Measurements from ENCODE around the gene DLG2.
"Not testable (repeated sequence)": the region's sequence is repeated elsewhere in the genome, so short reads cannot be mapped to it uniquely, and the experiment has no call there.

Gene DLG2

GRCh38 chr11:84884836-84885235, 742.3 kb downstream of the DLG2 start:
- no peak for DNase-seq

DNA sequence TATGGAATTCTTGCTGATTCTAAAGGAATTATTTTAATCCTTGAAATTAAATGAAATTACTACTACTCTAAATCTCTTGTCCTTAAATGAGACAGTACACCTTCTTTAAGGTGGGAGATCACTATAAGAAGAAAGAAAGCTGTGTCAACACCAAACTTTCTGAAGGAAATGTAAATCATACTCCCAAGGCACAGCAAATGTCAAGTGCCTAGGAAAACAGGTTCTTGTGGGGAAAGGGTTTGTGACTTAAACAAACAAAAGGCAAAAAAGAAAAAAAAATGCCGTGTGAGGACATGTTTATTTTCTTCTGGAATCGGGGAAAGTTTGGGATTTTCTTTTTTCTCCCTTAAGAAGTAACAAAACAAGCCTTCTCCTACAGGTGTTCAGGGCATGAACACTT, 745.1 kb downstream of the DLG2 start:
- DNase-seq = no peak

GRCh38 chr11:84871116-84871515, 756.0 kb downstream of the DLG2 start:
- no peak for DNase-seq

DNA sequence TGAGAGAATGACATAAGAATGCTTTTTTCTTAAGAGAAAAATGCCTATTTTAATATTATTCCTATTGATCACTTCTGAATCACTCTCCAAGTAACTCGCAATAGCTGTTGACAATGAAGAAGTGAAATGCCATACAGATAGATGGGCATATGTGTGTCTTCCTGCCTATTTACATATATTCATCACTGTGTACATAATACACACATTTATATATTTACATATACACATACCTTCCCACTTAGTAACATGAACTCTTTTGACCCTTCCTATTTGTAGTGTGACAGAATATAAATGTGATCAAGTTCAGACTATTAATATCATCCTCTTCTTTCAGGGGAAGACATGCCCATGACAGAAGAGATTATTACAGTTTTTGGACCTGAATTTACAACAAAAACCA, 756.7 kb downstream of the DLG2 start:
- no peak for DNase-seq

- DNase-seq = no peak
Observed at GRCh38 chr11:84866922-84867321, 760.2 kb downstream of the DLG2 start.

DNA sequence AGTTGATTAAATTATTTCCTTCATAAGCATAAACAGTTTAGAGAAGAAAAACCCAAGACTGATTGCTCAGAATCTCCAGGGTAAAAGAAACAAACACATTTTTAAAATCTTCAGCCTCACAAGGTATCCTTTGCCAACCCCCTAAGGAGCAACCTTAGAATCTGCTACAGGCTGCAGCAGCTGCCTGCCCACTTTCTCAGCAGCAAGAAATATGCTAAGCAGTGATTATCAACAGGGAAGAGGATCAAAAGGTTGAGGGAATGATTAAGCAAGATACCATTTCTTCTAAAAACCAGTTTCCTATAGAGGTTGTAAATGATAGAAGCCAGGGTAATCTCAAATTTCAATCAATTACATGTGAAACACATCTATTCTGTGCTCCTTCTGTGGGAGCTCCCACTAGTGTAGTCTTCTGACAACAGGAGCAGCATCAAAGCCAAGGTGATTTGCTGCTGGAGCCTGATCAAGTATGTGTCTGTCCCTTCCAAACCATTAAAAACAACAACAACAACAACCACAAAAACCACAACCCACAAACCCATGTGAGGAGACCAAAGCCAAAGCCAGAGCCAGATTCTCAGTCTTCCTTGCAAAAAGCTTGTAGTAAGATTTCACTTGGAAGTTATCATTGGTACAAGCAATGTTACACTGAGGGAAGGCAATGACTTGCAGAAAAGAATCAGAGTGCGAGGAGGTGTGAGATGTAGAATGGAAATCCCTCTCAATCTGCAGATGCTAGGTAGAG, 761.2 kb downstream of the DLG2 start:
- no peak for DNase-seq

GRCh38 chr11:84865257-84865656, 761.9 kb downstream of the DLG2 start:
- DNase-seq = no peak

DNA sequence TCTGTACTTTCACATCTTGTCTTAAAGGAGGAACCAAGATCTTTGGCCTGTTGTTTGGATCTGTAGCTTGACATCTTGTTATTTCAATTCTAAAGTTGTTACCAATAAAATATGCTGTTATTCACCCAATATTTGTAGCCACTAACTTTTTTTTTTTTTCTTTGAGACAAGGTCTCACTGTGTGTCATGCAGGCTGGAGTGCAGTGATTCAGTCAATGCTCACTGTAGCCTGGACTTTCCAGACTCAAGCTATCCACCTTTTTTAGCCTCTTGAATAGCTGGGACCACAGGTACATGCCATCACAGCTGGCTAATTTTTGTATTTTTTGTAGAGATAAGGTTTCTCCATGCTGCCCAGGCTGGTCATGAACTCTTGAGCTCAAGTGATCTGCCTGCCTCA, 769.4 kb downstream of the DLG2 start:
- no peak for DNase-seq

DNA sequence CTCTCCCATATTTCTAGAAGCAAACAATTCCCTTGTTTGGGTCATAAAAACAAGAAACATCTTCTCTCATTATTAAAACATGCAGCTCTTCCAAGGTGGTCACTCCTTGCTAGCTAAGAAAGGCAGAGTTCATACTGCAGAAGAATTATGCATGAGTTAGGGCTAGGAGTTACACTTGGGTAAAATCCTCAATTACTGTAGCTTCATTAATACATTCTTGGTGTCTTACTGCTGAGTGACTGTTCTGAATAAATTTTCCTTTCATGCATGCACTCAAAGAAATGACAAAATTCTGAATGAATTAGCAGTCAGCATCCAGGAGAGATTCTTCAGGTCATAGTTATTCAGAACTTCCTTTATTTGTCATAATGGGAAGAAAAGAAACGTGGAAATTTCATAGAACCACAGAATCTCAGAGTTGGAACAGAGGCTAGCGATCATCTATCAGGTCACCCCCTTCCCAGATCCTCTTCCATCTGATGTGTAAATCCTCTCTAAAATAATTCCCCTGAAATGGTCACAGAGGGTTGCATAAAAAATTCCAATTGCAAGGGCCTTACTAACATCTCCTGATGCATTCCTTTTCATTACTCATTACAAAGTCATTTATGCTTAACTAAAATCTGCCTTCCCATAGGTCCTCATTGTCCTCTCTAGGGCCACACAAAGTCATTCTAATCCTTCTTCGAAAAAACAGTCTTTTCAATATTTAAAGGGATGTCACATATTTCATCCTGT, 771.5 kb downstream of the DLG2 start:
- no peak for DNase-seq

- DNase-seq = no peak
Observed at GRCh38 chr11:84854498-84854880, 772.7 kb downstream of the DLG2 start.

GRCh38 chr11:84853841-84854497, 773.2 kb downstream of the DLG2 start:
- DNase-seq = no peak

- no peak for DNase-seq
Observed at GRCh38 chr11:84847842-84848241, 779.3 kb downstream of the DLG2 start.

GRCh38 chr11:84840201-84840600, 786.9 kb downstream of the DLG2 start:
- not testable (repeated sequence) for DNase-seq

- no peak for DNase-seq
Observed at GRCh38 chr11:84837402-84838069, 789.6 kb downstream of the DLG2 start.

DNA sequence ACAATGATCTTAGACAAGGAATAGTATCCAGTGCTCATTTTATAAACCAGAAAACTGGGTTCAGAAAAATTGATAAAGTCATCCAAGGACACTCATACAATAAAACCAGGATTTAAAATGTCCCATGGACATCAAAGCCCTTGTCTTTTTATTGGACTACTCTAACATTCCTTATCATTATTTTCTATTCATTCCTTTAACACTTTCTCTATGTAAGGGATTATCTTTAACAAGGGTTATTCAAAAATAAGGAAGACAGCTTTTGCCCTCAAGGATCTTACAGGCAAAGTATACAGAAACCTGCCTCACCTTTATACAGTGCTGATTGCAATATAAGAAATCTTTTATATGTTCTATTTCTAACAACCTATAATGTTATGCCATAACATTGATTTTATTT, 790.8 kb downstream of the DLG2 start:
- no peak for DNase-seq

DNA sequence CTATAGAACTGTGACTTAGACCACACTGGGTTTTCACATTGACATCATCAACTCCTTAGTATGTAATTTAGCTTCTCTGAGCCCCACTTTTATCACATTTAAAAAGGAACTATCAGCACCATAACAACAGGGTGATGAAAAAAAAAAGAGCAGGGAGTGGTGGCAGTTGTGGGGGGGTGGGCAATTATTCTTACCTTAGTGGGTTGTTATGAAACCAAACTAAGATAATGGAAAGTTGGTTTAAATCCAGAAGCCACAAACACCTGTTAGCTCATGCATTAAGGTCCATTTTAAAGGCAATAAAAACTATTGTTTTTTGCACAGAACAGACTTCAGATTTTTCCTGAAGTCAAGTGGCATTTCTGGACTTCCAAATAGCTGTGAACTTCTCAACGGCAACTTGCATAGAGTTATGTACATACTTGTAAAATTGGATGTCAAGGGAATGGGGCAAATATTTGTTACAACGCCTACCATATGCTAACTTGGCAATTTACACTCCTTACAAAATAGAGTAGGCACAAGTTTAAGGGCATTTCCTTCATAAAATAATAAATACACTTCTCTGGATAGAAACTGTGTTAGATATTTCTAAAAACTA, 793.6 kb downstream of the DLG2 start:
- DNase-seq = no peak

DNA sequence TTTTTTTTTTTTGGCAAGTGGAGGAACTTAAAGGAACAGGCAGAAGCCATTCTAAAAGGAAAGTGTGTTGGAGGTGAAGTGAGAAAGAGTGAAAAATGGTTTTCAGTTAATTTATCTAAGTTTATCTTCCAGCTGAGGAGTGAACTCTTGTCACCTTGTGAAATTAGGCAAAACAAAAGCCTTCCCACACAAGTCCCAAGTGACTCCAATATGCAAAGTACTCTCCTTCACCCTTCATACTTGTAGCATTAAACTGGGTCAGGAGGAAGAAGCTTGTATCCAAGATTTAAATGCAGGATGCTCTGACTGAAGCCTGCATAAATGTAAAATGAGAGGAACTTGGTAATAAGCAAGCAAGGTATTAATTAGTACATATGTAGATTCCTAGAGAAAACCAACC, 796.8 kb downstream of the DLG2 start:
- DNase-seq = no peak

DNA sequence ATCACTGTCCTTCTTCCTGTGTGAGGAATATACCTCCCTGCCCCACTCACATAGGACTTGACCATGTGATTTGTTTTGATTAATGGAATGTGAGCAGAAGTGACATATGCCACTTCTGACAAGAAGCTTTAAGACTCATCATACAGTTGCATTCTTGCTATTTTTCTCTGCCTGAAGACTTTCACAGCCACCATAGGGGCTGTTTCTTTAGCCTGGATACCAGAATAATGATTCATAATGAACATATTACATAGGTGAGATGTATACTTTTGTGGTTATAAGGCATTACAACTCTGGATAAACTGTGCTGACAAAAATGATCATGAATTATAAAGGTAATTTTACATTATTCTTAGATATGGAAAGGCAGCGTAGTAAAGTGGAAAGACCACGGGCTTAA, 798.0 kb downstream of the DLG2 start:
- DNase-seq = no peak

DNA sequence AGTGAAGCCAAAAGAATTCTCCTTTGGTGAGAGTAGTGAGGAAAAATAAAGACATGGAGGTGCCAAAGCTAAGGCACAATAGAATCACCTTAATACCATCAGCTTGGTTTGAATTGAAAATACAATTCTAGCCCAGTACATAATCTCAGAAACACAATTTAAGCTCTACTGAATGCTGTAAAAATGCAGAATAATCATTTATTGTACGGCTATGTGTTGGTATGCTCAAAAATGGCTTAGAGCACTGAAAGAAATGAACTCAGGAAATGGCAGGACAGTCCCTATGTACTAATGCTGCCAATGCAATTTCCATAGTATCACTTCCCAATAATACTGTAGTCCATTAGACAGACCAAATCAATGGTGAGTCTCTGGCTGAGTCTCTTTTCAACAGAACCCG, 798.5 kb downstream of the DLG2 start:
- no peak for DNase-seq

DNA sequence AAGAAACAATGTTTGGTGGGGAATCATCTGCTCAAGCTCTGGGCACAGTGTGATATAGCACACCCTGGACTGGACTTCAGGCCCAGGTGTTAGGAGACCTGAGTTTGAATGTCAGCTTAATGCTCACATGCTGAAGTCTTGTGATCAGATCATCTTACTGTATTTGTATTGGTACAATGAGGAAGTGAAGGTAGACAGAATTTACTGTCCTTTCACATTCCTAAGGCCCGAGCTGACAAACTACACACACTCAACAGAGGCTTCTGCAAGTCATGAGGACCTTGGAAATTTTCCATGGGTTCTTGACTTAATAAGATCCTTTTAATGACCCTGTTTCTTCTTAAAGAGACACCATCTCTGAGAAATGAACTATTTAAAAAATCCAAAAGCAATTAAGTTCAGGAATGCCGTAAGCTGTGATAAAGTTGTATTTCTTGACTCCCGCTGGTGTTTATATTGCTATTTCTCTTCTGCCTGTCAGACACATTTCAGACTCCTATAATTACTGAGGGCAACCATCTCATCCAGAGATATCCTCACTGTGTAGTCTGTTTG, 802.0 kb downstream of the DLG2 start:
- no peak for DNase-seq

DNA sequence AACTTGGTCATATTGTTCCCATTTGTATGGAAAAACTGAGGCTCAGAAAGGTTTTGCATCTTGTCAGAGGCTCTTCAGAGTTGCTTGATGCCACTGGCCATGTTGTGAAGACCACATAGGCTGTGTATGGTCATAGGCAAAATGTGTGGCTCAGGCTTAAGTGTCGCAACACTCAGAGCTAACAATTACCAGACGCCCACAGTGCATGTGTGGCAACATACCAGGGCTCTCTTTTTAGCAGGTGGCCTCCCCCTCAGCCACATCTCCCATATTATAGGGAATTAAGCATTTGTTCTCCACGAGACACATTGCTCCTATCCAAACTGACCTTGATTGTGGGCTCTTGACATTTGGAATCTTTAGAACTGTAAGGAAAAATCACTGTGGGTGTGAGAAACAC, 802.5 kb downstream of the DLG2 start:
- no peak for DNase-seq

- DNase-seq = no peak
Observed at GRCh38 chr11:84819537-84819936, 807.6 kb downstream of the DLG2 start.

DNA sequence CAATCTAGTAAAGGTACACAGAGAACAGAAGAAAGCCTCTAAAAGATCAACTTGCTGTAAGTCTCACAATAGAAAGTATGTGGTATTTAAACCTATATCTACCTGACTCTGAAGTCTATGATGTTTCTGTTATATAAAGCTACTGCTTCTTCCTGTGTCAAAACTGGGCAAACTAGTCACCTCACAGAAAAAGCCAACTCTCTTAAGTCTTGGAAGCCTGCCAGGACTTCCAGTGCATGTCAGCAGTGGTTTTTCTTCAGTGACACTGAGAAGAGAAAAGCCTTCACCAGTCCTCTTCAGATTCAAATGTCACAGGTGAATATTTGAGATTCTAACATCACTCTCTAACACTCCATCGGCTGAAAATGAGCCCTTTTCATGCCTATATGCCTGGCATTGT, 808.0 kb downstream of the DLG2 start:
- DNase-seq = peak; percentile 1

All from hematopoietic multipotent progenitor cell treated with erythropoietin and hydrocortisone succinate and interleukin-3 and kit ligand, for 4 days (in vitro differentiated cells).